T-helper 1 cell treated with Interleukin-12 subunit alpha and Interleukin-12 subunit beta and Interleukin-4 antibody, amounts not matched to agents 30 μg/mL and 1 μg/mL, for 36 hours (primary cell): ENCODE measurements around the gene UGT1A5.

Source experiments
- H3K27ac Mint-ChIP-seq: one replicate; pipeline ENCODE4 v1.8.0; 2021; ENCODE audit warnings: mild to moderate bottlenecking, mixed read lengths
- H3K27me3 Mint-ChIP-seq: one replicate; pipeline ENCODE4 v1.8.0; 2021; ENCODE audit warnings: low read depth, mixed read lengths
- H3K36me3 Mint-ChIP-seq: one replicate; pipeline ENCODE4 v1.8.0; 2021; ENCODE audit warnings: low read depth, mixed read lengths
- H3K4me1 Mint-ChIP-seq: one replicate; pipeline ENCODE4 v1.8.0; 2021; ENCODE audit warnings: low read depth, mixed read lengths
- H3K4me3 Mint-ChIP-seq: one replicate; pipeline ENCODE4 v1.8.0; 2021; ENCODE audit warnings: mild to moderate bottlenecking, moderate library complexity, mixed read lengths
- H3K9me3 Mint-ChIP-seq: one replicate; pipeline ENCODE4 v1.8.0; 2021; ENCODE audit warnings: mixed read lengths

The UGT1A5 gene

DNA sequence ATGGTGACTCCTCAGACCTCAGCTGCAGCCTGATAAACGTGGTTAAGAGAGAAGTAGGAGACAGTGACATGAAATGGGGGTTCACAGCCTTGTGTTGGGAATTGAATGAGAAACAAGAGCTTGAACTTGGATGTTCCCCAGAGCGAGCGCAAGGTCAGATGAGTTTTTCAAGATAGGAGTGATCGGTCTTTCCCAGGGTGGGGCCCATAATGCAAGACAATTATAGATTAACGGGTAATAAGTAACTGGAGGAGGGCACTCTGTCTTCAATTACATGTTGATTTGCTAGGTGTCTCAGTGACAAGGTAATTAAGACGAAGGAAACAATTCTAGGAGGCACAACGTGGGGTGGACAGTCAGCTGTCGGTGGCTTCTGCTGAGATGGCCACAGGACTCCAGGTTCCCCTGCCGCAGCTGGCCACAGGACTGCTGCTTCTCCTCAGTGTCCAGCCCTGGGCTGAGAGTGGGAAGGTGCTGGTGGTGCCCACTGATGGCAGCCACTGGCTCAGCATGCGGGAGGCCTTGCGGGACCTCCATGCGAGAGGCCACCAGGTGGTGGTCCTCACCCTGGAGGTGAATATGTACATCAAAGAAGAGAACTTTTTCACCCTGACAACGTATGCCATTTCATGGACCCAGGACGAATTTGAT is at the start of gene UGT1A5:
TSS of gene UGT1A5 (plus strand) at position 297 of the 651 bp plus-strand sequence. CDS start at position 382, 85 bp downstream.
- Mint-ChIP-seq H3K9me3 (no peaks in the 10 kb centered on the region), H3K27me3 (peaks cover 36% of the 10 kb centered on the region), H3K4me3 (no peak within 1 kb of the TSS), H3K4me1 (no peaks in the 10 kb centered on the region), H3K27ac (no peak within 1 kb of the TSS), H3K36me3 (no peaks in the 10 kb centered on the region)

DNA sequence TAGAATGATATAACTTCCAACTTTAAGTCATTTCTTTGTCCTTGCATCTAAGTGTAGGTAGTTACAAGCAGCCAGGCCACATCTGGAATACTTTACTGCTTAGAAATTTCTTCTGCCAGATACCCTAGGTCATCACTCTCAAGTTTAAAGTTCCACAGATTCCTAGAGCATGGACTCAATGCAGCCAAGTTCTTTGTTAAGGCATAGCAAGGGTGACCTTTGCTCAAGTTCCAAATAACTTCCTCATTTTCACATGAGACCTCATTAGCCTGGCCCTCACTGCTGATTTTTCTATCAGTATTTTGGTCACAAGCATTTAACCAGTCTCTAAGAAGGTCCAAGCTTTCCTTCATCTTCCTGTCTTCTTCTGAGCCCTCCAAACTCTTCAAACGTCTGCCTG is 48.8 kb upstream of the UGT1A5 start:
- Mint-ChIP-seq H3K36me3 (no peaks in the 10 kb centered on the region), H3K4me3 (no peak overlapping the region), H3K27ac (no peak overlapping the region), H3K9me3 (no peaks in the 10 kb centered on the region), H3K4me1 (no peaks in the 10 kb centered on the region), H3K27me3 (peaks cover 23% of the 10 kb centered on the region)

- H3K36me3 Mint-ChIP-seq, result no peaks in the 10 kb centered on the region
- H3K4me3 Mint-ChIP-seq, result no peak overlapping the region
- no peaks in the 10 kb centered on the region for H3K27me3 Mint-ChIP-seq
Observed at GRCh38 chr2:233668605-233669260, 44.0 kb upstream of the UGT1A5 start.

GRCh38 chr2:233671290-233672161 is 41.2 kb upstream of the UGT1A5 start, which contains the start of gene UGT1A9:
TSS of gene UGT1A9 (plus strand) at chr2:233671898. CDS start at chr2:233671935, 37 bp downstream.
- Mint-ChIP-seq H3K4me1 (no peaks in the 10 kb centered on the region), H3K36me3 (no peaks in the 10 kb centered on the region), H3K27me3 (no peaks in the 10 kb centered on the region), H3K27ac (no peak within 1 kb of the TSS), H3K9me3 (no peaks in the 10 kb centered on the region), H3K4me3 (no peak within 1 kb of the TSS)

More at GRCh38 chr2:233668605-233669260, 44.0 kb upstream of the UGT1A5 start:
- Mint-ChIP-seq H3K4me1 (no peaks in the 10 kb centered on the region), H3K27ac (no peak overlapping the region), H3K9me3 (no peaks in the 10 kb centered on the region)

DNA sequence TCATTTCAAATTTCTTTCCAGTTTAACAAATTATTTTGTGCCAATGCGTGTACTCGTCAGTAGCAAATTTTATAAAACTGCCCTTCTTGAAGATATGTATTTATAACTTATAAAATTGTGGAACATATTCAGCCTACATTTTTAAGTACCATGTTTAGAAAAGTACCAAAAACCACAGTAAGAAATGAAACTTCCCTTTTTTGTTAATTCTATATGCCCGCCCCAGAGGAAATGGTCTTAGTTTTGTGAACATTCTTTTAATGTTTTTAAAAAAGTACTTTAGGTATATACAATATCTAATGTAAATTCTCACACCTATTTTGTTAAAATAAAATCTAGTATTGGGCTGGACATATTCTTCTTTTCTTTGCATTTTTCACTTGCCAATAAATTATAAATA is 39.8 kb upstream of the UGT1A5 start:
- Mint-ChIP-seq H3K4me3 (no peak overlapping the region), H3K4me1 (no peaks in the 10 kb centered on the region), H3K27me3 (no peaks in the 10 kb centered on the region), H3K9me3 (no peaks in the 10 kb centered on the region), H3K27ac (no peak overlapping the region), H3K36me3 (no peaks in the 10 kb centered on the region)

GRCh38 chr2:233673896-233674295 is 38.8 kb upstream of the UGT1A5 start:
- Mint-ChIP-seq H3K4me1 (no peaks in the 10 kb centered on the region), H3K4me3 (no peak overlapping the region), H3K27ac (no peak overlapping the region), H3K9me3 (no peaks in the 10 kb centered on the region), H3K27me3 (no peaks in the 10 kb centered on the region), H3K36me3 (no peaks in the 10 kb centered on the region)

DNA sequence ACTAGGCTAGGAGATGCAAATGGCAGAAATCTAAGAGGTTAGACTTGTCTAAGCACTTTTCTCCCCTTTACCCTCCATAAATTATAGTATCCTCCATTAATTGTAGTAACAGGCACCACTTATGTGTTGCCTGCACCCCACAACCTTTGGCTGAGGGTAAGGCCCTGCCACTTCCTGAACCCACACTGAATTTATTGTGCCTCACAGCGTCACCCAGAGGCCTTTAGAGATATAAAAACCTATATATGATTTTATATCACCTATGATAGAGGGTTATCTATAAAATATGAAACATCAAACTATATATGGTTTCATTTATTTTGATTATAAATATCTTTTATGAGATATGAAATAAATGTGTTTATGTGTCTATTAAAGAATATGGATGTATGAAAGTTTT is 38.4 kb upstream of the UGT1A5 start:
- Mint-ChIP-seq H3K36me3 (no peaks in the 10 kb centered on the region), H3K27me3 (no peaks in the 10 kb centered on the region), H3K9me3 (no peaks in the 10 kb centered on the region), H3K27ac (no peak overlapping the region), H3K4me3 (no peak overlapping the region), H3K4me1 (no peaks in the 10 kb centered on the region)

GRCh38 chr2:233674995-233675394 is 37.7 kb upstream of the UGT1A5 start:
- Mint-ChIP-seq H3K9me3 (no peaks in the 10 kb centered on the region), H3K27ac (no peak overlapping the region), H3K27me3 (peaks cover 3% of the 10 kb centered on the region), H3K36me3 (no peaks in the 10 kb centered on the region), H3K4me3 (no peak overlapping the region), H3K4me1 (no peaks in the 10 kb centered on the region)

DNA sequence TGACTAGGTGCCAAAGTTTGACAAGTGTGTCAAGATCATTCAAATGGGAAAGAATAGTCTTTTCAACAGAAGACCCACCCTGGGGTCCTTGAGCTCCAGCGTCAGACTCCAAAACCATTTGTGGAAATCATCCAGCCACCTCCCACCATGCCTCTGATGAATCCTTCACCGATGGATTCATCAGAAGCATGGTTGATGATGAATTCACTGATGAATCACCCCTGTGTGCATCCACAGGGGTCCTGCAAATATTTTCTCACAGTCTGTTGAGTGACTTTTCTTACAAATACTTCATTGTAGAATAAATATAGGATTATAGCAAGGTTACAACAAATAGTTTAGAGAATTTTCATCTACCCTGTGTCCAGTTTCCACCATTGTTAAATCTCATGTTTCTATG is 36.7 kb upstream of the UGT1A5 start:
- Mint-ChIP-seq H3K4me1 (no peaks in the 10 kb centered on the region), H3K27me3 (peaks cover 4% of the 10 kb centered on the region), H3K36me3 (no peaks in the 10 kb centered on the region), H3K27ac (no peak overlapping the region), H3K9me3 (no peaks in the 10 kb centered on the region), H3K4me3 (no peak overlapping the region)

DNA sequence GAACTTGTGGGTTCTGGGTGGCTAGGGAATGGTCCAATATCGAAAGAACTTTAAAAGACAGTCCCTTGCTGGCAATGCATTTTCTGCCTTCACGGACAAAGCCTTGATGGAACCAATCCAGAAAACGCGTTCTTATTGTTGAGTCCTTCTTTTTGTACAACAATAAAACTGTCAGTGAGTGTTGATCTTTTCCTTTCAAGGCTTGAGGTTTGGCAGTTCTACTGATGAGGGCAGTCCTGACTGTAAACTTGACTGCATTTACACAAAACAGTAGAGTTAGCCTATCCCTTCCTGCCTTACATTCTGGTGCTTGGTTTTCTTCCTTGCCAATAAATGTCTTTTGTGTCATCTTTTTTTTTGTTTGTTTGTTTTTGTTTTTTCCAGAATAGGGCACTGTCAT is 33.5 kb upstream of the UGT1A5 start:
- no peaks in the 10 kb centered on the region for H3K36me3 Mint-ChIP-seq
- H3K27me3 Mint-ChIP-seq, result peaks cover 4% of the 10 kb centered on the region
- no peak overlapping the region for H3K4me3 Mint-ChIP-seq
- H3K27ac Mint-ChIP-seq, result no peak overlapping the region
- no peaks in the 10 kb centered on the region for H3K4me1 Mint-ChIP-seq
- H3K9me3 Mint-ChIP-seq, result no peaks in the 10 kb centered on the region

GRCh38 chr2:233680361-233681045 is 32.2 kb upstream of the UGT1A5 start:
- Mint-ChIP-seq H3K4me3 (no peak overlapping the region), H3K27me3 (peaks cover 4% of the 10 kb centered on the region), H3K9me3 (no peaks in the 10 kb centered on the region), H3K4me1 (no peaks in the 10 kb centered on the region), H3K36me3 (no peaks in the 10 kb centered on the region), H3K27ac (no peak overlapping the region)

DNA sequence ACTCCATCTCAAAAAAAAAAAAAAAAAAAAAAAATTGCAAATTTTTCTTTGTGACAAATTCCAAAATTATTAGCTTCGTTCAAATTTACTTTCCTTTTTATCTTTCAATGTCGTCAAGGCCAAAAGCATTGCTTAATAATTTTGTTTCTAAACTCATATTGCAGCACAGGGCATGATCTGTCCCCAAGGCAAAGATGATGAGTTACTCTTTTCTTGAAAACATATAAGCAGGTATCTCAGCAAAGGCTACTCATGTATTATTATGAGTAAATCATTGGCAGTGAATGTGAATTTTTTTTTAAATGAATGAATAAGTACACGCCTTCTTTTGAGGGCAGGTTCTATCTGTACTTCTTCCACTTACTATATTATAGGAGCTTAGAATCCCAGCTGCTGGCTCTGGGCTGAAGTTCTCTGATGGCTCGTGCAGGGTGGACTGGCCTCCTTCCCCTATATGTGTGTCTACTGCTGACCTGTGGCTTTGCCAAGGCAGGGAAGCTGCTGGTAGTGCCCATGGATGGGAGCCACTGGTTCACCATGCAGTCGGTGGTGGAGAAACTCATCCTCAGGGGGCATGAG is 31.1 kb upstream of the UGT1A5 start, which contains the start of gene UGT1A7:
TSS of gene UGT1A7 (plus strand) at position 381 of the 579 bp plus-strand sequence. CDS start at position 418, 37 bp downstream.
- Mint-ChIP-seq H3K4me3 (no peak within 1 kb of the TSS), H3K27me3 (peaks cover 6% of the 10 kb centered on the region), H3K4me1 (no peaks in the 10 kb centered on the region), H3K36me3 (no peaks in the 10 kb centered on the region), H3K27ac (no peak within 1 kb of the TSS), H3K9me3 (no peaks in the 10 kb centered on the region)

GRCh38 chr2:233684640-233685039 is 28.1 kb upstream of the UGT1A5 start:
- no peaks in the 10 kb centered on the region for H3K9me3 Mint-ChIP-seq
- H3K27me3 Mint-ChIP-seq, result peaks cover 19% of the 10 kb centered on the region
- H3K4me3 Mint-ChIP-seq, result no peak overlapping the region
- H3K36me3 Mint-ChIP-seq, result no peaks in the 10 kb centered on the region
- H3K27ac Mint-ChIP-seq, result no peak overlapping the region
- H3K4me1 Mint-ChIP-seq, result no peaks in the 10 kb centered on the region

- Mint-ChIP-seq H3K9me3 (no peaks in the 10 kb centered on the region), H3K27me3 (peaks cover 15% of the 10 kb centered on the region), H3K36me3 (no peaks in the 10 kb centered on the region), H3K4me3 (no peak overlapping the region), H3K27ac (no peak overlapping the region), H3K4me1 (no peaks in the 10 kb centered on the region)
Observed at GRCh38 chr2:233686928-233687327, 25.8 kb upstream of the UGT1A5 start.
